Psoas muscle (tissue), 8 donors: ENCODE measurements around the gene TAB3. TPM values are rescaled to one million over a fixed set of nuclear protein-coding genes. Genes with fewer than 3 reads are reported as not detected.

ENCODE experiments used
- ATAC-seq, 4 donors: fragments of 200-7000 bp; cut with Tn5 transposase; one replicate each; pipeline ENCODE4 v1.9.1; 2020; ENCODE audit warnings: moderate library complexity in 3 of 4, mild to moderate bottlenecking in 2 of 4
- DNase-seq, 2 donors: peaks; one replicate each; pipeline ENCODE4 v3.0.0-alpha.2; 2020
- H3K27ac ChIP-seq: fragments of 200-600 bp; one replicate; pipeline ENCODE4 v1.8.0; 2022
- H3K27me3 ChIP-seq, 3 donors: fragments of 200-600 bp in 1 of 3; one replicate each; pipeline versions ENCODE4 v1.6.1 to v1.8.0; 2013 to 2022; ENCODE audit warnings: low read length in 2 of 3, mild to moderate bottlenecking in 2 of 3, moderate library complexity in 1 of 3; ENCODE audit not compliant: insufficient read depth in 3 of 3
- H3K36me3 ChIP-seq, 2 donors: fragments of 200-600 bp in 1 of 2; one replicate each; pipeline versions ENCODE4 v1.6.1 to v1.8.0; 2013 to 2022; ENCODE audit warnings: low read depth in 1 of 2, mild to moderate bottlenecking in 1 of 2, moderate library complexity in 1 of 2; ENCODE audit not compliant: insufficient read depth in 1 of 2
- H3K4me1 ChIP-seq: fragments of 200-600 bp; one replicate; pipeline ENCODE4 v1.8.0; 2022
- H3K4me3 ChIP-seq: fragments of 200-600 bp; one replicate; pipeline ENCODE4 v1.8.0; 2022; ENCODE audit warnings: mild to moderate bottlenecking
- H3K9me3 ChIP-seq: fragments of 200-600 bp; one replicate; pipeline ENCODE4 v1.8.0; 2022
- CTCF ChIP-seq: fragments of 200-600 bp; IDR thresholded peaks from one replicate; pipeline ENCODE4 v1.8.0; 2022; ENCODE audit warnings: antibody characterized with exemption
- WGBS, 3 donors: extraction: QIAGEN DNeasy Blood & Tissue Kit; methylation state at CpG; one replicate each; pipeline versions ENCODE4 v1.1.6 to v1.1.7; 2013; 5-methylcytosine and 5-hydroxymethylcytosine counted together
- intact Hi-C, 2 donors: fragments of 100-400 bp; cut with DNase I; formaldehyde crosslinking; loops; one replicate each; pipeline versions ENCODE4 v1.11.0 to v1.14.2; 2022
- polyA plus RNA-seq, 3 donors: library from polyadenylated mRNA; stranded (reverse); fragments of 200-250 nt; gene quantifications; one replicate each; pipeline ENCODE4 v1.2.3, GENCODE V29; 2013
- total RNA-seq, 4 donors: library from RNA; stranded (reverse); fragmentation: NEBNext Ultra II Directional in 2 of 4; extraction: Animal tissue kit (Norgen Biotek cat#: 25700) in 2 of 4; gene quantifications; one replicate each; pipeline versions ENCODE4 v1.2.1 to v1.2.4, GENCODE V29; 2021 to 2023
- donor health status: healthy with polysubstance abuse.
- donor health status: DM: no; HTN: no; CAD: no; lungs with moderate emphysema.
- donor health status: Bipolar disorder and iron deficiency.
- donor health status: healthy.
- donor health status: DM: yes; HTN: yes; CAD: no.
- donor health status: DM: no; HTN: no; CAD: no.
- donor health status: DM: no; HTN: no; CAD: no.
- donor health status: DM: yes; HTN: yes; CAD: no.

Gene TAB3
- total and polyA plus RNA-seq, 7 donors = 4.9 to 15.7 (median 12.3) TPM

DNA sequence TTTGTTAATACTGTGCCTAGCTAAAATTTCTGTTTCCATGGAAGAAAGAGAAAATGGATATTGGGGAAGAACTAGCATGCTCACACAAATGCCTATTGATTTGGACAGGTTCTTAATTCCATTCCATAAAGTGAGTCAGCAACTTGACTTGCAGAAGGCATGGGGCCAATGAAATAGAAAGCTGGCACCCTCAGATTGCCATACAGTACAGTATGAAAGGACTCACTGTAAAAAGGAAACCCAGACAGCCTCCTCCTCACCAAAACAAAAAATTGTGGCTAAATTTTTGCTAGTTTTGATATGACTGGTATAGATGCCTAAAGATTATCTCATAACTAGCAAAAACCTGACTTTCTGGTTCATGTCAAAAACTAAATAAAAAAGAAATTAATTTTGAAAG lies 11.2 kb upstream of the TAB3 start:
- H3K27me3 ChIP-seq = peaks cover 0 to 7% (median 0%) of the 10 kb centered on the region in 3 donors
- DNase-seq (no peak), ATAC-seq (no peak)
- no peak overlapping the region for H3K27ac ChIP-seq
- H3K4me1 ChIP-seq = no peaks in the 10 kb centered on the region
- intact Hi-C loops = no loop called here
- TF ChIP-seq CTCF = no peak
- no peaks in the 10 kb centered on the region for H3K9me3 ChIP-seq
- no peaks in the 10 kb centered on the region for H3K36me3 ChIP-seq
- no peak overlapping the region for H3K4me3 ChIP-seq

DNA sequence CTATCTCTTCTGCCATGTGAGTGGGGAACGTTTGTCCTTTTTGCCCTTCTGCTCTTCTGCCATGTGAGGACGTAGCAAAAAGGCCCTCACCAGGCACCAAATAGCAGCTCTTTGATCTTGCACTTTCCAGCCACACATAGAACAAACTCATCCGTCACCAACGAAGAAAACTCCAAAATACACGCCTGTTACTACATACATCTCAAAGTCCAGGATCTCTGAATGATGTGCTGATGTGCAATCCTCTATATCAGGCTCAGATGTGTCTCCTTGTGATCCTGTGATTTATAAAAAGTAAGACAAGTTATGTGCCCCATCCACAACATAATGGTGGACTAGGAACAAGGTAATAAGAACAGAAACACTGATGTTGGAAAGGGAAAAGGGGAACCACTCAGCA lies 9.8 kb upstream of the TAB3 start:
- Histone ChIP-seq H3K36me3 (no peaks in the 10 kb centered on the region), H3K9me3 (no peaks in the 10 kb centered on the region), H3K4me1 (no peaks in the 10 kb centered on the region), H3K4me3 (no peak overlapping the region), H3K27ac (no peak overlapping the region), H3K27me3 (peaks cover 0 to 9% (median 0%) of the 10 kb centered on the region in 3 donors)
- WGBS, 3 donors = 51 to 86% (median 62%) methylated on average over 5 of the region's 5 CpGs
- DNase-seq (no peak), ATAC-seq (no peak)
- intact Hi-C loops = no loop called here
- no peak for TF ChIP-seq CTCF

GRCh38 chrX:30895370-30895769 lies 6.3 kb upstream of the TAB3 start:
- H3K4me1 ChIP-seq = no peaks in the 10 kb centered on the region
- no peaks in the 10 kb centered on the region for H3K36me3 ChIP-seq
- 67 to 86% (median 81%) methylated on average over 2 of the region's 2 CpGs for WGBS, 3 donors
- intact Hi-C loops = no loop called here
- ATAC-seq (no peak), DNase-seq (no peak)
- no peak for TF ChIP-seq CTCF
- H3K27me3 ChIP-seq = peaks cover 0 to 9% (median 0%) of the 10 kb centered on the region in 3 donors
- H3K4me3 ChIP-seq = no peak overlapping the region
- H3K9me3 ChIP-seq = no peaks in the 10 kb centered on the region
- H3K27ac ChIP-seq = no peak overlapping the region

DNA sequence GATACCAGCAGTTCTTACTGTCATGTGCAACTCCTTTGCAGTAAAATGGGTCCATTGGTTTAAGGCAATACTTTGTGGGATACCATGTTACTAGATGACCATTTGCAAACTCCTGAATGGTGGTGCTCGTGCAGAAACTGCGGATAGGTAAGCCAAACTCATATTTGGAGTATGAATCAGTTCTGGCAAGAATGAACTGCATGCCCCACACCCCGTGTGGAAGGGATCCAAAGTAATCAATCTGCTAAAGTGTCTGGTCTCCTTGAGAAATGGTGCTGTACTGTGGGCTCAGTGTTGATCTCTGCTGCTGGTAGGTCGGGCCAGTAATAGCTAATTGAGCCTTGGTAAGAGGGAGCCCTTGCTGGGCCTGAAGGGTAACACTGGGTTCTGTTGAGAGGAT lies 4.2 kb upstream of the TAB3 start:
- 52 to 77% (median 74%) methylated on average over 4 of the region's 4 CpGs for whole genome bisulfite sequencing, 3 donors
- H3K27me3 ChIP-seq = peaks cover 0 to 9% (median 0%) of the 10 kb centered on the region in 3 donors
- H3K4me3 ChIP-seq = no peak overlapping the region
- ATAC-seq (no peak), DNase-seq (no peak)
- TF ChIP-seq CTCF = no peak
- H3K27ac ChIP-seq = no peak overlapping the region
- intact Hi-C loops = no loop called here
- H3K9me3 ChIP-seq = no peaks in the 10 kb centered on the region
- no peaks in the 10 kb centered on the region for H3K4me1 ChIP-seq
- no peaks in the 10 kb centered on the region for H3K36me3 ChIP-seq

GRCh38 chrX:30892591-30892990 lies 3.5 kb upstream of the TAB3 start:
- H3K4me1 ChIP-seq = peaks cover 3% of the 10 kb centered on the region
- H3K9me3 ChIP-seq = no peaks in the 10 kb centered on the region
- no peak for TF ChIP-seq CTCF
- H3K27me3 ChIP-seq = peaks cover 0 to 6% (median 0%) of the 10 kb centered on the region in 3 donors
- WGBS, 3 donors = 48 to 78% (median 62%) methylated on average over 1 of the region's 1 CpG
- DNase-seq (no peak), ATAC-seq (no peak)
- H3K27ac ChIP-seq = no peak overlapping the region
- intact Hi-C loops = no loop called here
- no peaks in the 10 kb centered on the region for H3K36me3 ChIP-seq
- H3K4me3 ChIP-seq = no peak overlapping the region
